Measurements from ENCODE around the gene DPP9.

DPP9 gene

GRCh38 chr19:4662020-4662695 is 61.5 kb downstream of the DPP9 start:
- H3K79me2 ChIP-seq (ENCODE audit: insufficient read depth, low read length) = no peaks in the 10 kb centered on the region; the same call in 1 of the 2 replicates
- H3K9ac ChIP-seq (ENCODE audit: low read depth, low read length, poor library complexity, severe bottlenecking) = no peak overlapping the region
- H3K4me1 ChIP-seq (ENCODE audit: insufficient read depth, low read length, poor library complexity, severe bottlenecking) = no peaks in the 10 kb centered on the region
- H4K20me1 ChIP-seq (ENCODE audit: insufficient read depth, low read length, poor library complexity, severe bottlenecking) = no peaks in the 10 kb centered on the region
- H3K4me3 ChIP-seq (ENCODE audit: low read length, poor library complexity, severe bottlenecking) = no peak overlapping the region
- no peak for TF ChIP-seq EZH2phosphoT487 (IDR thresholded peaks at IDR 0.05; ENCODE audit: borderline replicate concordance)
- no peaks in the 10 kb centered on the region for H3K27me3 ChIP-seq (ENCODE audit: insufficient read depth, low read length, poor library complexity, severe bottlenecking)
- H3K9me3 ChIP-seq (ENCODE audit: insufficient read depth, low read depth, low read length) = no peaks in the 10 kb centered on the region
- H2AFZ ChIP-seq (ENCODE audit: low read length) = no peak overlapping the region
- no peaks in the 10 kb centered on the region for H3K9me2 ChIP-seq (replicated peaks; ENCODE audit: low read depth, low read length)
- H3K4me2 ChIP-seq (ENCODE audit: low read depth, low read length, poor library complexity, severe bottlenecking) = no peak overlapping the region
- no peaks in the 10 kb centered on the region for H3F3A ChIP-seq (ENCODE audit: low read depth)
- peaks cover 45% of the 10 kb centered on the region; the same call in 1 of the 2 replicates for H3K36me3 ChIP-seq (ENCODE audit: insufficient read depth, low read length)

GRCh38 chr19:4660993-4661392 is 62.6 kb downstream of the DPP9 start:
- H4K20me1 ChIP-seq (ENCODE audit: insufficient read depth, low read length, poor library complexity, severe bottlenecking) = no peaks in the 10 kb centered on the region
- no peaks in the 10 kb centered on the region for H3K27me3 ChIP-seq (ENCODE audit: insufficient read depth, low read length, poor library complexity, severe bottlenecking)
- H3K36me3 ChIP-seq (ENCODE audit: insufficient read depth, low read length) = peaks cover 51% of the 10 kb centered on the region; the same call in 1 of the 2 replicates
- H3K4me2 ChIP-seq (ENCODE audit: low read depth, low read length, poor library complexity, severe bottlenecking) = no peak overlapping the region
- no peak overlapping the region for H2AFZ ChIP-seq (ENCODE audit: low read length)
- H3F3A ChIP-seq (ENCODE audit: low read depth) = no peaks in the 10 kb centered on the region
- no peaks in the 10 kb centered on the region for H3K9me2 ChIP-seq (replicated peaks; ENCODE audit: low read depth, low read length)
- H3K9ac ChIP-seq (ENCODE audit: low read depth, low read length, poor library complexity, severe bottlenecking) = no peak overlapping the region
- H3K9me3 ChIP-seq (ENCODE audit: insufficient read depth, low read depth, low read length) = no peaks in the 10 kb centered on the region
- H3K79me2 ChIP-seq (ENCODE audit: insufficient read depth, low read length) = no peaks in the 10 kb centered on the region
- no peaks in the 10 kb centered on the region for H3K4me1 ChIP-seq (ENCODE audit: insufficient read depth, low read length, poor library complexity, severe bottlenecking)
- no peak for TF ChIP-seq EZH2phosphoT487 (IDR thresholded peaks at IDR 0.05; ENCODE audit: borderline replicate concordance)
- TF ChIP-seq CTCF (conservative IDR thresholded peaks at IDR 0.05; ENCODE audit: low read length) = no peak
- no peak overlapping the region for H3K4me3 ChIP-seq (ENCODE audit: low read length, poor library complexity, severe bottlenecking)

- TF ChIP-seq EZH2phosphoT487 (IDR thresholded peaks at IDR 0.05; ENCODE audit: borderline replicate concordance) (no peak), CTCF (conservative IDR thresholded peaks at IDR 0.05; ENCODE audit: low read length) (peak; percentile 56)
- H3K9me2 ChIP-seq (replicated peaks; ENCODE audit: low read depth, low read length) = no peaks in the 10 kb centered on the region
- no peak overlapping the region for H3K4me2 ChIP-seq (ENCODE audit: low read depth, low read length, poor library complexity, severe bottlenecking)
- H3K4me3 ChIP-seq (ENCODE audit: low read length, poor library complexity, severe bottlenecking) = no peak overlapping the region
- no peak overlapping the region for H2AFZ ChIP-seq (ENCODE audit: low read length)
- H3K4me1 ChIP-seq (ENCODE audit: insufficient read depth, low read length, poor library complexity, severe bottlenecking) = no peaks in the 10 kb centered on the region
- H3F3A ChIP-seq (ENCODE audit: low read depth) = no peaks in the 10 kb centered on the region
- no peak overlapping the region for H3K9ac ChIP-seq (ENCODE audit: low read depth, low read length, poor library complexity, severe bottlenecking)
- H3K36me3 ChIP-seq (ENCODE audit: insufficient read depth, low read length) = peaks cover 52% of the 10 kb centered on the region; the same call in 1 of the 2 replicates
- H3K27me3 ChIP-seq (ENCODE audit: insufficient read depth, low read length, poor library complexity, severe bottlenecking) = no peaks in the 10 kb centered on the region
- H3K79me2 ChIP-seq (ENCODE audit: insufficient read depth, low read length) = no peaks in the 10 kb centered on the region
- no peaks in the 10 kb centered on the region for H4K20me1 ChIP-seq (ENCODE audit: insufficient read depth, low read length, poor library complexity, severe bottlenecking)
- H3K9me3 ChIP-seq (ENCODE audit: insufficient read depth, low read depth, low read length) = no peaks in the 10 kb centered on the region
These were observed 63.4 kb downstream of the DPP9 start for GRCh38 chr19:4660181-4660791.
